ENCODE data around the gene CCDC24. TPM values are rescaled to one million over a fixed set of nuclear protein-coding genes. Genes with fewer than 3 reads are reported as not detected.

Gene CCDC24
- total RNA-seq, 2 donors from 2014 or later: 0.99 to 1.4 TPM

GRCh38 chr1:43970502-43970901 lies 20.9 kb upstream of the CCDC24 start:
- no peaks in the 10 kb centered on the region for H3K9me3 Mint-ChIP-seq
- DNase-seq (no peak), ATAC-seq (replicated peaks in 1 of 2) (no peak)
- peak overlapping the region; percentile 89 to 98 for H3K4me3 Mint-ChIP-seq
- peaks cover 0 to 10% of the 10 kb centered on the region in 2 donors for H3K36me3 Mint-ChIP-seq (ENCODE audit: insufficient read depth in 2 of 2)
- no peaks in the 10 kb centered on the region for H3K27me3 Mint-ChIP-seq (ENCODE audit: low read depth)
- no peak overlapping the region for H3K27ac Mint-ChIP-seq
- H3K4me1 Mint-ChIP-seq (ENCODE audit: low read depth): peaks cover 40% of the 10 kb centered on the region

DNA sequence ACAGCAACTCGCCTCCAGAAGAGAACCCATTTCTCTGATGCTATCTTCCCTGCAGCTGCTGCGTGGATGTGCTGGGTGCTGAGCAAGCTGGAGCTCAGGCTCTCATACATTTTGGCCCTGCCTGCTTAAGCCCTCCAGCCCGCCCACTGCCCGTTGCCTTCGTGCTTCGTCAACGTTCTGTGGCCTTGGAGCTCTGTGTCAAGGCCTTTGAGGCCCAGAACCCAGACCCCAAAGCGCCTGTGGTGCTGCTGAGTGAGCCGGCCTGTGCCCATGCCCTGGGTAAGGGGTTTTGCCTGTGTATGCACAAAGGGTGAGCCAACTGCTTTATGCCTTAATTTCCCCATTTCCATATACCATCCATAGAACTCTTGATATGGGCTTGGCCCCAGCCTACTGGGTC lies 20.5 kb upstream of the CCDC24 start:
- no peak for ATAC-seq (replicated peaks in 1 of 2)
- Mint-ChIP-seq H3K4me1 (ENCODE audit: low read depth) (peaks cover 44% of the 10 kb centered on the region), H3K4me3 (peak overlapping the region; percentile 89 to 98), H3K9me3 (no peaks in the 10 kb centered on the region), H3K36me3 (ENCODE audit: insufficient read depth in 2 of 2) (peaks cover 0 to 10% of the 10 kb centered on the region in 2 donors), H3K27ac (no peak overlapping the region), H3K27me3 (ENCODE audit: low read depth) (no peaks in the 10 kb centered on the region)
- DNase-seq: no peak

DNA sequence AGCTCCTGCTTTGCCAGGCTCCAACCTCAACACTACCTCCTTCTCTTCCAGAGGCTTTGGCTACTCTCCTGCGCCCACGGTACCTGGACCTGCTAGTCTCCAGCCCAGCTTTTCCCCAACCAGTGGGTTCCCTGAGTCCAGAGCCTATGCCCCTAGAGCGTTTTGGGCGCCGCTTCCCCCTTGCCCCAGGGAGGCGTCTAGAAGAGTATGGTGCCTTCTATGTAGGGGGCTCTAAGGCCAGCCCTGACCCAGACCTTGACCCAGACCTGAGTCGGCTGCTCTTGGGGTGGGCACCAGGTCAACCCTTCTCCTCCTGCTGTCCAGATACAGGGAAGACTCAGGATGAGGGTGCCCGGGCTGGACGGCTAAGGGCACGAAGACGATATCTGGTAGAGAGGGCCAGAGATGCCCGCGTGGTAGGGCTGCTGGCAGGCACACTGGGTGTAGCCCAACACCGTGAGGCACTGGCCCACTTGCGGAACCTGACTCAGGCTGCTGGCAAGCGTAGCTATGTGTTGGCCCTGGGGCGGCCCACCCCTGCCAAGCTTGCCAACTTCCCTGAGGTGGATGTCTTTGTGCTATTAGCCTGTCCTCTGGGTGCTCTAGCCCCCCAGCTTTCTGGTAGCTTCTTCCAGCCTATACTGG lies 19.9 kb upstream of the CCDC24 start:
- no peak for DNase-seq
- Mint-ChIP-seq H3K27ac (no peak overlapping the region), H3K9me3 (no peaks in the 10 kb centered on the region), H3K27me3 (ENCODE audit: low read depth) (no peaks in the 10 kb centered on the region), H3K4me3 (peak overlapping the region; percentile 89 to 98), H3K4me1 (ENCODE audit: low read depth) (peaks cover 49% of the 10 kb centered on the region), H3K36me3 (ENCODE audit: insufficient read depth in 2 of 2) (peaks cover 2 to 12% of the 10 kb centered on the region in 2 donors)
- ATAC-seq (replicated peaks in 1 of 2): no peak

DNA sequence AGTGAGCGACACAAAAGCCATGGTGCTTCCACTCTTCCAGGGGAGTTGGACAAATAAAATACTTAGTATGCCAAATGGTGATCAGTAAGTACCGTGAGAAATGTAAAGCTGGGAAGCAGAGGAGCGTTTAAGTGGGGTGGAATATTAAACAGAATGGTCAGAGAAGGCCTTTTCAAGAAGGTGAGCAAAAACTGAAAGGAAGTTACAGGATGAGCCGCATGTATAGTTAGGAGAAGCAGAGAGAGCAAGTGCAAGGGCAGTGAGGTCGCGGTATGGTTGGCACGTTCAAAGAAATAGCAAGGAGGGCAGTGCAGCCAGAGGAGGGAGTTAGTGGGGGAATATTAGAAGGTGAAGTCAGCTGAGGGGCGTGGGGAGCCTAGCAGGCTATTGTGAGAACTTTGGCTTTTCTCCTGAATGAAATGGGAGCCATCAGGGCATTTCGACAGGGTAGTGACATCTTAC lies 17.4 kb upstream of the CCDC24 start:
- ATAC-seq (replicated peaks in 1 of 2) (no peak), DNase-seq (no peak)
- H3K4me3 Mint-ChIP-seq: peak overlapping the region; percentile 91 to 92
- peaks cover 73% of the 10 kb centered on the region for H3K4me1 Mint-ChIP-seq (ENCODE audit: low read depth)
- H3K9me3 Mint-ChIP-seq: no peaks in the 10 kb centered on the region
- peaks cover 11 to 29% of the 10 kb centered on the region in 2 donors for H3K36me3 Mint-ChIP-seq (ENCODE audit: insufficient read depth in 2 of 2)
- peak overlapping the region; percentile 89 for H3K27ac Mint-ChIP-seq
- H3K27me3 Mint-ChIP-seq (ENCODE audit: low read depth): no peaks in the 10 kb centered on the region

GRCh38 chr1:43974443-43975248 lies 16.8 kb upstream of the CCDC24 start, which contains the start of gene ATP6V0B:
Gene ATP6V0B, plus strand, starts transcription at chr1:43974960. Its CDS starts 81 bp downstream, at chr1:43975041.
- Mint-ChIP-seq H3K36me3 (ENCODE audit: insufficient read depth in 2 of 2) (peaks cover 11 to 29% of the 10 kb centered on the region in 2 donors), H3K4me3 (peak within 1 kb of the TSS; percentile 91 to 92), H3K27ac (peak within 1 kb of the TSS; percentile 89), H3K4me1 (ENCODE audit: low read depth) (peaks cover 68% of the 10 kb centered on the region), H3K9me3 (no peaks in the 10 kb centered on the region), H3K27me3 (ENCODE audit: low read depth) (no peaks in the 10 kb centered on the region)
- peak; percentile 96 to 98 for DNase-seq
- ATAC-seq (replicated peaks in 1 of 2): peak; percentile 80 to 81

DNA sequence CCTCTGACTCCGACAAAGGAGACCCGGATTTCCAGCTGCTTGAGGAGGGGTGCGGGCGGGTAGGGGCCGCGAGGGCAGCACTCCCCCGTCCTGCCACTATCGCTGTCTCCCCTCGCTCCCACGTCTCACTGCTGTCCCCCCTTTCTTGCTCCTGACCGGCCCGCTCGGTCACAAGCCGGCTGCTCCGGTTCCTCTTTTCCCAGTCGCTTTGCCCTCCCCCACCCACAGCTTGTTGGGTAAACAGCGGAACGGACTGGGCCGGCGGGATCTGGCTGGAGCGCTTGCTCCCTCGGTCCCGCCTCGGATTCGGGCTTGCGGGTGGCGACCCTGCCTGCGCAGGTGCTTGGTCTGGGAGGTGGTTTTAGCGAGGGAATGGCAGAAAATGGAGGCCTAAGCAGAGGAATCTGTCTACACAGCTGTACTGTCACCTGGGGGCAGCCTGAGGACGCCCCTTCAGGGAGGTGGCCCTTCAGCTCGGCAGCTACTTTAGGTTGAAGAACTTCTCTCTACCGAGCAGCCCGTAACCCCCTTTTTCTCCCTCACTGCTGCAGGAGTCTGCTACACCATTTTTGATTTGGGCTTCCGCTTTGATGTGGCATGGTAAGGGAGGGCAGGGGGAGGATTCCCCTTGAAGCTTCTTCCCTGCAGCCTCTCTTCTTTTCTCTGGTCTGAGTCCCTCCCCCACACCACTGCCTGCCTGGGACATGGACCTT lies 16.0 kb upstream of the CCDC24 start:
- peaks cover 12 to 30% of the 10 kb centered on the region in 2 donors for H3K36me3 Mint-ChIP-seq (ENCODE audit: insufficient read depth in 2 of 2)
- H3K27ac Mint-ChIP-seq: peak overlapping the region; percentile 36
- no peaks in the 10 kb centered on the region for H3K9me3 Mint-ChIP-seq
- DNase-seq (no peak), ATAC-seq (replicated peaks in 1 of 2) (no peak)
- H3K4me3 Mint-ChIP-seq: peak overlapping the region; percentile 91 to 92
- no peaks in the 10 kb centered on the region for H3K27me3 Mint-ChIP-seq (ENCODE audit: low read depth)
- H3K4me1 Mint-ChIP-seq (ENCODE audit: low read depth): peaks cover 69% of the 10 kb centered on the region

DNA sequence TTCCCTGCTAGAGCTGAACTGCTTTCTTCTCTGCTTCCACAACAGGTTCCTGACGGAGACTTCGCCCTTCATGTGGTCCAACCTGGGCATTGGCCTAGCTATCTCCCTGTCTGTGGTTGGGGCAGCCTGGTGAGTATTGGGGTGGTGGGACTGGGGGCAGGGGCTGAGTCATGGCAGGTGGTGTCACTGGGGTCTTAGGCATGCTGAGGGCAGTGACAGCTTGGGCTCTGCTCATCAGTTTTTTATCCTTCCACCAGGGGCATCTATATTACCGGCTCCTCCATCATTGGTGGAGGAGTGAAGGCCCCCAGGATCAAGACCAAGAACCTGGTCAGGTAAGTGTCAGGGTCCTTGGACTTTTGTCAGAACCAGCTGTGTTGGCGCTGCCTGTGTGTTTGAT lies 15.4 kb upstream of the CCDC24 start:
- Mint-ChIP-seq H3K27me3 (ENCODE audit: low read depth) (no peaks in the 10 kb centered on the region), H3K27ac (no peak overlapping the region), H3K36me3 (ENCODE audit: insufficient read depth in 2 of 2) (peaks cover 15 to 30% of the 10 kb centered on the region in 2 donors), H3K4me1 (ENCODE audit: low read depth) (peaks cover 68% of the 10 kb centered on the region), H3K4me3 (peak overlapping the region; percentile 91 to 92), H3K9me3 (no peaks in the 10 kb centered on the region)
- no peak for ATAC-seq (replicated peaks in 1 of 2)
- no peak for DNase-seq

DNA sequence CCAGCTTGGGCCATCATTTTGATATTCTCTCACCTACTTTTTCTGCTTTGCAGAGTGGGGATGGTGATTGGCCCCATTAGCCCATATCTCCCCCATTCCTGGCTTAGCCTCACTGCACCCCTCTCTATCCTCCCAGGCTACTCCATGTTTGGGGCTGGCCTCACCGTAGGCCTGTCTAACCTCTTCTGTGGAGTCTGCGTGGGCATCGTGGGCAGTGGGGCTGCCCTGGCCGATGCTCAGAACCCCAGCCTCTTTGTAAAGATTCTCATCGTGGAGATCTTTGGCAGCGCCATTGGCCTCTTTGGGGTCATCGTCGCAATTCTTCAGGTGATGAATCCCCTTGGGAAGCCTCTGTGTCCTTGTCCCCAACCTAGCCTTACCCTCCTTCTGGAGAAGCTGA lies 14.5 kb upstream of the CCDC24 start:
- Mint-ChIP-seq H3K27ac (no peak overlapping the region), H3K4me3 (peak overlapping the region; percentile 8 to 20), H3K27me3 (ENCODE audit: low read depth) (no peaks in the 10 kb centered on the region), H3K4me1 (ENCODE audit: low read depth) (peaks cover 63% of the 10 kb centered on the region), H3K36me3 (ENCODE audit: insufficient read depth in 2 of 2) (peaks cover 15 to 30% of the 10 kb centered on the region in 2 donors), H3K9me3 (no peaks in the 10 kb centered on the region)
- DNase-seq (no peak), ATAC-seq (replicated peaks in 1 of 2) (no peak)

- peaks cover 63% of the 10 kb centered on the region for H3K4me1 Mint-ChIP-seq (ENCODE audit: low read depth)
- DNase-seq: no peak
- H3K27me3 Mint-ChIP-seq (ENCODE audit: low read depth): no peaks in the 10 kb centered on the region
- H3K4me3 Mint-ChIP-seq: peak overlapping the region; percentile 20 to 80
- no peak for ATAC-seq (replicated peaks in 1 of 2)
- peaks cover 15 to 32% of the 10 kb centered on the region in 2 donors for H3K36me3 Mint-ChIP-seq (ENCODE audit: insufficient read depth in 2 of 2)
- no peak overlapping the region for H3K27ac Mint-ChIP-seq
- no peaks in the 10 kb centered on the region for H3K9me3 Mint-ChIP-seq
Measured at GRCh38 chr1:43977376-43978263, 13.8 kb upstream of the CCDC24 start.

- Mint-ChIP-seq H3K4me3 (peak overlapping the region; percentile 20 to 80), H3K9me3 (no peaks in the 10 kb centered on the region), H3K27ac (no peak overlapping the region), H3K4me1 (ENCODE audit: low read depth) (peaks cover 59% of the 10 kb centered on the region), H3K27me3 (ENCODE audit: low read depth) (no peaks in the 10 kb centered on the region), H3K36me3 (ENCODE audit: insufficient read depth in 2 of 2) (peaks cover 15 to 30% of the 10 kb centered on the region in 2 donors)
- DNase-seq (no peak), ATAC-seq (replicated peaks in 1 of 2) (no peak)
Measured at GRCh38 chr1:43978264-43978550, 13.2 kb upstream of the CCDC24 start.

- no peaks in the 10 kb centered on the region for H3K9me3 Mint-ChIP-seq
- H3K4me1 Mint-ChIP-seq (ENCODE audit: low read depth): peaks cover 54% of the 10 kb centered on the region
- peaks cover 15 to 25% of the 10 kb centered on the region in 2 donors for H3K36me3 Mint-ChIP-seq (ENCODE audit: insufficient read depth in 2 of 2)
- H3K4me3 Mint-ChIP-seq: peak within 1 kb of the TSS; percentile 88
- H3K27me3 Mint-ChIP-seq (ENCODE audit: low read depth): no peaks in the 10 kb centered on the region
- peak; percentile 56 to 69 for DNase-seq
- H3K27ac Mint-ChIP-seq: peak within 1 kb of the TSS; percentile 49
- ATAC-seq (replicated peaks in 1 of 2): peak; percentile 8 to 25
Measured at GRCh38 chr1:43978551-43979260, 12.7 kb upstream of the CCDC24 start, which contains the start of gene B4GALT2. Gene B4GALT2, plus strand, starts transcription at chr1:43979210. Its CDS starts 1,951 bp downstream, at chr1:43981161.

DNA sequence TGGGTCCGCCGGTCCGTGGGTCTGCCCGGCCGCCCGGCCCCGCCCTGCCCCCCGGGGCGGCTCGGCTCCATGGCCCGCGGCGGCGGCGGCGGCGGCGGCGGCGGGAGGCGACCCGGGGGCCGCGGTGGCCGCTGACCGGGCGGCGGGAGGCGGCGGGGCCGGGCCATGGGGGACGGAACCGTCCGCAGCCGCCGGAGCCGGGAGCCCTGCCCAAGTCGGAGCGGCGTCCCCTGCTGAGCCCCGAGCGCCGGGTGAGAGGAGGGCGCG lies 12.2 kb upstream of the CCDC24 start:
- no peaks in the 10 kb centered on the region for H3K9me3 Mint-ChIP-seq
- ATAC-seq (replicated peaks in 1 of 2) (no peak), DNase-seq (no peak)
- H3K27ac Mint-ChIP-seq: no peak overlapping the region
- H3K4me3 Mint-ChIP-seq: no peak overlapping the region
- H3K4me1 Mint-ChIP-seq (ENCODE audit: low read depth): peaks cover 50% of the 10 kb centered on the region
- H3K27me3 Mint-ChIP-seq (ENCODE audit: low read depth): no peaks in the 10 kb centered on the region
- peaks cover 15 to 25% of the 10 kb centered on the region in 2 donors for H3K36me3 Mint-ChIP-seq (ENCODE audit: insufficient read depth in 2 of 2)

Data from activated T-cell treated with anti-CD3 and anti-CD28 coated beads, Interleukin-2, amount 50 U/mL, for 72 hours (primary cell).